Uterus (tissue), 4 donors: ENCODE data around the gene CLPTM1L. TPM values are rescaled to one million over a fixed set of nuclear protein-coding genes. Genes with fewer than 3 reads are reported as not detected.
"Not testable (repeated sequence)": the region's sequence is repeated elsewhere in the genome, so short reads cannot be mapped to it uniquely, and the experiment has no call there.

Experiments
- DNase-seq, 2 donors: peaks; one replicate each; pipeline ENCODE4 v3.0.0-alpha.2; 2019 to 2020
- H3K27ac ChIP-seq, 2 donors: fragments of 200-600 bp; sonication (generic); 1 replicate in 1 of 2; 2 replicates in 1 of 2; pipeline ENCODE4 v1.5.1; 2016 to 2018
- H3K27me3 ChIP-seq, 2 donors: fragments of 200-600 bp; sonication (generic); one replicate each; pipeline ENCODE4 v1.5.1; 2018 to 2019; ENCODE audit warnings: control low read depth in 1 of 2
- H3K36me3 ChIP-seq, 2 donors: fragments of 200-600 bp; sonication (generic); one replicate each; pipeline ENCODE4 v1.5.1; 2019; ENCODE audit warnings: control low read depth in 1 of 2
- H3K4me1 ChIP-seq, 2 donors: fragments of 200-600 bp; sonication (generic); one replicate each; pipeline ENCODE4 v1.5.1; 2018 to 2019; ENCODE audit warnings: control low read depth in 1 of 2
- H3K4me3 ChIP-seq, 2 donors: fragments of 200-600 bp; sonication (generic); 1 replicate in 1 of 2; 2 replicates in 1 of 2; pipeline ENCODE4 v1.5.1; 2018 to 2019; ENCODE audit warnings: mild to moderate bottlenecking in 1 of 2
- H3K9me3 ChIP-seq, 2 donors: fragments of 200-600 bp; sonication (generic); one replicate each; pipeline ENCODE4 v1.5.1; 2019; ENCODE audit warnings: control low read depth in 1 of 2
- CTCF ChIP-seq, 4 experiments: fragments of 200-600 bp in 2 of 4; fragments of 450-650 bp in 2 of 4; sonication (generic) in 2 of 4; IDR thresholded peaks; one replicate each; pipeline ENCODE4 v1.5.1; 2016 to 2019; ENCODE audit warnings: antibody characterized with exemption in 4 of 4, mild to moderate bottlenecking in 2 of 4, moderate library complexity in 1 of 4
- POLR2A ChIP-seq, 2 donors: fragments of 450-650 bp; IDR thresholded peaks; one replicate each; pipeline ENCODE4 v1.6.1; 2016; ENCODE audit warnings: antibody characterized with exemption in 2 of 2, mild to moderate bottlenecking in 1 of 2, moderate library complexity in 1 of 2
- intact Hi-C: fragments of 100-400 bp; cut with DNase I; formaldehyde crosslinking; loops from one replicate; pipeline ENCODE4 v1.15.1; 2023; ENCODE audit warnings: low total_unique reads
- total RNA-seq, 4 donors: library from RNA; depleted of rRNA in 3 of 4; stranded (reverse); fragments of >200 nt in 3 of 4; gene quantifications; one replicate each; pipeline versions ENCODE4 v1.1.0 to v1.2.4, GENCODE V29; 2014 to 2023
- donor health status: DM: yes; HTN: yes; CAD: no.

The CLPTM1L gene
- total RNA-seq, 4 donors from 2014 or later: 63.2 to 74.3 (median 71.1) TPM

- intact Hi-C loops: no loop called here
- Histone ChIP-seq H3K4me3 (no peak overlapping the region), H3K27me3 (no peaks in the 10 kb centered on the region), H3K4me1 (no peaks in the 10 kb centered on the region), H3K36me3 (no peaks in the 10 kb centered on the region), H3K27ac (no peak overlapping the region), H3K9me3 (no peaks in the 10 kb centered on the region)
- TF ChIP-seq CTCF (IDR thresholded peaks at IDR 0.05) (no peak), POLR2A (IDR thresholded peaks at IDR 0.05) (no peak)
- no peak for DNase-seq
These were observed 29.3 kb upstream of the CLPTM1L start for GRCh38 chr5:1374030-1374678.

- DNase-seq, intact Hi-C loops, H3K27ac ChIP-seq, H3K36me3 ChIP-seq, H3K4me1 ChIP-seq, H3K27me3 ChIP-seq, H3K4me3 ChIP-seq, H3K9me3 ChIP-seq: not testable (repeated sequence)
These were observed 27.1 kb upstream of the CLPTM1L start for GRCh38 chr5:1371972-1372342.

- Histone ChIP-seq H3K27me3 (no peaks in the 10 kb centered on the region), H3K27ac (no peak overlapping the region), H3K9me3 (no peaks in the 10 kb centered on the region), H3K36me3 (no peaks in the 10 kb centered on the region), H3K4me1 (no peaks in the 10 kb centered on the region), H3K4me3 (no peak overlapping the region)
- no peak for TF ChIP-seq CTCF (IDR thresholded peaks at IDR 0.05)
- no peak for TF ChIP-seq POLR2A (IDR thresholded peaks at IDR 0.05)
- intact Hi-C loops: no loop called here
- no peak for DNase-seq
These were observed 26.5 kb upstream of the CLPTM1L start for GRCh38 chr5:1371218-1371971.

GRCh38 chr5:1370006-1370405 lies 25.1 kb upstream of the CLPTM1L start:
- intact Hi-C loops: no loop called here
- TF ChIP-seq POLR2A (IDR thresholded peaks at IDR 0.05) (no peak), CTCF (IDR thresholded peaks at IDR 0.05) (no peak)
- no peak overlapping the region for H3K4me3 ChIP-seq
- H3K9me3 ChIP-seq: no peaks in the 10 kb centered on the region
- H3K27ac ChIP-seq: no peak overlapping the region
- H3K4me1 ChIP-seq: no peaks in the 10 kb centered on the region
- no peaks in the 10 kb centered on the region for H3K36me3 ChIP-seq
- no peak for DNase-seq
- no peaks in the 10 kb centered on the region for H3K27me3 ChIP-seq

GRCh38 chr5:1368756-1369155 lies 23.9 kb upstream of the CLPTM1L start:
- intact Hi-C loops: no loop called here
- DNase-seq: no peak
- TF ChIP-seq CTCF (IDR thresholded peaks at IDR 0.05) (no peak), POLR2A (IDR thresholded peaks at IDR 0.05) (no peak)

More at GRCh38 chr5:1368756-1369155, 23.9 kb upstream of the CLPTM1L start:
- Histone ChIP-seq H3K27ac (no peak overlapping the region), H3K36me3 (no peaks in the 10 kb centered on the region), H3K9me3 (no peaks in the 10 kb centered on the region), H3K4me1 (no peaks in the 10 kb centered on the region), H3K4me3 (no peak overlapping the region), H3K27me3 (peaks cover 0 to 6% of the 10 kb centered on the region in 2 donors)
